HG03196 (cell line): ENCODE measurements around the gene MYMK.

Experiments used
- ATAC-seq: cut with Tn5 transposase; IDR thresholded peaks from one replicate; pipeline ENCODE4 v1.9.1; 2021; ENCODE audit not compliant: unreplicated experiment

Gene MYMK

GRCh38 chr9:133558191-133559126 is 33.7 kb upstream of the MYMK start:
- peak; percentile 51 for ATAC-seq

GRCh38 chr9:133557581-133557980 is 32.8 kb upstream of the MYMK start:
- ATAC-seq, result no peak

- no peak for ATAC-seq
These were observed 31.6 kb upstream of the MYMK start for GRCh38 chr9:133556354-133556753.

- no peak for ATAC-seq
These were observed 30.0 kb upstream of the MYMK start for GRCh38 chr9:133554729-133555128.

- no peak for ATAC-seq
These were observed 29.4 kb upstream of the MYMK start for GRCh38 chr9:133553973-133554713.

GRCh38 chr9:133553123-133553522 is 28.4 kb upstream of the MYMK start:
- no peak for ATAC-seq

- ATAC-seq, result no peak
These were observed 27.5 kb upstream of the MYMK start for GRCh38 chr9:133552236-133552635.

- ATAC-seq, result no peak
These were observed 26.7 kb upstream of the MYMK start for GRCh38 chr9:133551446-133551845.

GRCh38 chr9:133547116-133547515 is 22.4 kb upstream of the MYMK start:
- no peak for ATAC-seq

- no peak for ATAC-seq
These were observed 21.5 kb upstream of the MYMK start for GRCh38 chr9:133546287-133546680.

- ATAC-seq, result no peak
These were observed 20.9 kb upstream of the MYMK start for GRCh38 chr9:133545494-133546286.

- no peak for ATAC-seq
These were observed 19.2 kb upstream of the MYMK start for GRCh38 chr9:133543772-133544467.

- no peak for ATAC-seq
These were observed 17.2 kb upstream of the MYMK start for GRCh38 chr9:133542002-133542401.

GRCh38 chr9:133540698-133541025 is 15.9 kb upstream of the MYMK start:
- ATAC-seq, result no peak

- no peak for ATAC-seq
These were observed 15.4 kb upstream of the MYMK start for GRCh38 chr9:133539991-133540697.

GRCh38 chr9:133538851-133539833 is 14.4 kb upstream of the MYMK start:
- no peak for ATAC-seq

GRCh38 chr9:133538176-133538575 is 13.4 kb upstream of the MYMK start:
- ATAC-seq, result no peak

- ATAC-seq, result no peak
These were observed 12.5 kb upstream of the MYMK start for GRCh38 chr9:133537257-133537656.

- no peak for ATAC-seq
These were observed 11.8 kb upstream of the MYMK start for GRCh38 chr9:133536536-133536935.
